ENCODE measurements around the gene ZNF609.

The ZNF609 gene

GRCh38 chr15:64507293-64507802, 47.0 kb downstream of the ZNF609 start:
- DNase-seq, result no peak

GRCh38 chr15:64507845-64508244, 47.5 kb downstream of the ZNF609 start:
- DNase-seq, result no peak

- no peak for DNase-seq
Measured at GRCh38 chr15:64513823-64514222, 53.4 kb downstream of the ZNF609 start.

- DNase-seq, result no peak
Measured at GRCh38 chr15:64515196-64515595, 54.8 kb downstream of the ZNF609 start.

- DNase-seq, result no peak
Measured at GRCh38 chr15:64515825-64516224, 55.4 kb downstream of the ZNF609 start.

- DNase-seq, result no peak
Measured at GRCh38 chr15:64519897-64520296, 59.5 kb downstream of the ZNF609 start.

GRCh38 chr15:64521201-64521600, 60.8 kb downstream of the ZNF609 start:
- no peak for DNase-seq

GRCh38 chr15:64521726-64522164, 61.4 kb downstream of the ZNF609 start:
- no peak for DNase-seq

- no peak for DNase-seq
Measured at GRCh38 chr15:64522226-64522823, 61.9 kb downstream of the ZNF609 start.

- DNase-seq, result no peak
Measured at GRCh38 chr15:64523240-64523639, 62.9 kb downstream of the ZNF609 start.

GRCh38 chr15:64524778-64525177, 64.4 kb downstream of the ZNF609 start:
- DNase-seq, result no peak

GRCh38 chr15:64525828-64526530, 65.6 kb downstream of the ZNF609 start:
- DNase-seq, result no peak

GRCh38 chr15:64527263-64527984, 67.0 kb downstream of the ZNF609 start:
- no peak for DNase-seq

GRCh38 chr15:64528871-64529270, 68.5 kb downstream of the ZNF609 start:
- no peak for DNase-seq

- DNase-seq, result no peak
Measured at GRCh38 chr15:64530472-64530871, 70.1 kb downstream of the ZNF609 start.

GRCh38 chr15:64530918-64531317, 70.5 kb downstream of the ZNF609 start:
- DNase-seq, result no peak

- no peak for DNase-seq
Measured at GRCh38 chr15:64532521-64533315, 72.3 kb downstream of the ZNF609 start.

- DNase-seq, result no peak
Measured at GRCh38 chr15:64535460-64536243, 75.3 kb downstream of the ZNF609 start.

GRCh38 chr15:64536244-64536836, 76.0 kb downstream of the ZNF609 start:
- no peak for DNase-seq

GRCh38 chr15:64542091-64542490, 81.7 kb downstream of the ZNF609 start:
- DNase-seq, result no peak

GRCh38 chr15:64544450-64544849, 84.1 kb downstream of the ZNF609 start:
- no peak for DNase-seq

GRCh38 chr15:64547275-64547674, 86.9 kb downstream of the ZNF609 start:
- no peak for DNase-seq
